Measurements from ENCODE around the gene ELP1. TPM values are rescaled to one million over a fixed set of nuclear protein-coding genes. Genes with fewer than 3 reads are reported as not detected.

ELP1 gene
- total and polyA plus RNA-seq, 2 of the 4 experiments (the other 2 are of a cell fraction), result 20.0 to 43.2 TPM

DNA sequence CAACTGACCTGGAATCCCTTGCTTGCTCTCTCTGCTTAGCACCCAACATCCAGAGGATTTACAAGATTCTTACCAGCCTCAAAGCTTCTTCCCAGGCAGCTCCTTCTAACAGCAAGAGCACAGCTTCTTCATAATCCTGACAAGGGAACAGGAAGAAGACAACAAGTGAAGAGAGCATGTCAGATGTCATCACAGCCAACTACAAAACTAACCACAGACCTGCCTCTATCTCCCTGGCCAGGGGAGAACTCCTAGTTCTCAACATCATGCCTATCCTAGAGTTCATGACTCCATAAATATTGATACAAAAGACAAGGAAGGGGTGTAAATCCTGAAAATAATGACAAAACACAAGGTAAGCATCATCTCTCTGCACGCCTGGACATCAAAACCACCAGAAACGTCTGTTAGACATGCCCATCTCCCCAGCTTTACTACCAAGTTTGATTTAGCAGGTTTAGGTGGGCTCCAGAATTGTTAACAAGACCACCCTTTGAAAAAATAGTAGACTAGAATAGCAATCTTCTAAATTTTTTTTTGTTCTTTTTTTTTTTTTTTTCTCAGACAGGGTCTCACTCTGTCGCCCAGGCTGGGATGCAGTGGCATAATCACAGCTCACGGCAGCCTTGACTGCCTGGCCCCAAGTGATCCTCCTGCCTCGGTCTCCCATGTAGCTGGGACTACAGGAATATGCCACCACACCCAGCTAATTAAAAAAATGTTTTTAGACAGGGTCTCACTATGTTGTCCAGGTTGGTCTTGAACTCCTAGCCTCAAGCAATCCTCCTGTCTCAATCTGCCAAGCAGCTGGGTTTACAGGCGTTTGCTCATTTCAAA lies 51.7 kb downstream of the ELP1 start:
- Histone ChIP-seq H4K8ac (ENCODE audit: low read depth in 2 of 2, low read length in 2 of 2) (no peak overlapping the region), H3K4ac (ENCODE audit: low read depth, low read length) (no peak overlapping the region), H3K36me3 (ENCODE audit: control insufficient read depth, insufficient read depth, low read length) (peaks cover 25% of the 10 kb centered on the region), H3K23ac (ENCODE audit: low read depth, low read length) (no peak overlapping the region), H2BK120ac (ENCODE audit: low read depth, low read length) (no peak overlapping the region), H3K4me2 (ENCODE audit: low read depth, low read length) (no peak overlapping the region), H4K20me1 (ENCODE audit: insufficient read depth, low read length) (no peaks in the 10 kb centered on the region), H3K4me3 (ENCODE audit: insufficient read depth, low read depth, low read length) (no peak overlapping the region), H3K9me3 (ENCODE audit: control insufficient read depth, insufficient read depth, low read length) (no peaks in the 10 kb centered on the region), H3K18ac (ENCODE audit: low read depth, low read length) (no peak overlapping the region), H4K91ac (ENCODE audit: insufficient read depth, low read depth, low read length) (no peak overlapping the region), H3K79me1 (ENCODE audit: low read depth in 1 of 2, low read length in 2 of 2) (no peaks in the 10 kb centered on the region), H2BK15ac (ENCODE audit: low read depth, low read length) (no peak overlapping the region), H2AK5ac (ENCODE audit: low read depth, low read length) (no peak overlapping the region), H4K5ac (ENCODE audit: low read depth, low read length) (no peak overlapping the region), H2BK5ac (ENCODE audit: low read depth, low read length, poor library complexity, severe bottlenecking) (no peak overlapping the region), H2BK20ac (ENCODE audit: low read depth, low read length) (no peak overlapping the region), H2AK9ac (replicated peaks; ENCODE audit: low read depth, low read length, poor library complexity) (no peak overlapping the region), H2AFZ (replicated peaks; ENCODE audit: low read length, poor library complexity) (no peak overlapping the region), H3K27me3 (ENCODE audit: control insufficient read depth, insufficient read depth, low read length) (no peaks in the 10 kb centered on the region), H3K27ac (ENCODE audit: insufficient read depth, low read length) (no peak overlapping the region), H3K4me1 (ENCODE audit: control insufficient read depth, insufficient read depth, low read length) (peaks cover 2% of the 10 kb centered on the region; the same call in 1 of the 2 replicates), H3K14ac (replicated peaks; ENCODE audit: low read depth, low read length) (no peak overlapping the region), H3K9me1 (ENCODE audit: insufficient read depth, low read length) (peaks cover 3% of the 10 kb centered on the region; the same call in 1 of the 2 replicates), H3K9ac (ENCODE audit: low read depth, low read length) (no peak overlapping the region), H3K56ac (ENCODE audit: extremely low read depth, insufficient read depth, low read length) (no peak overlapping the region)
- dilution Hi-C loops (cut with HindIII; ENCODE audit: low sequenced_read_pairs, unreplicated experiment) (no loop called here), in situ Hi-C loops (cut with MboI; ENCODE audit: low sequenced_read_pairs) (no loop called here), intact Hi-C loops (cut with micrococcal nuclease) (no loop called here)
- ChIA-PET CTCF (no interaction called here), POLR2A (ENCODE audit: unreplicated experiment) (interaction anchor here (0.6 kb wide), 1 partner anchor 464 kb away, joined by 3 read pairs; no protein-coding TSS in a partner anchor)
- no peak for ATAC-seq (ENCODE audit: low read depth)
- BruUV-seq (replicated peaks), result no TSS peak
- WGBS, 2 experiments (ENCODE audit: extremely low coverage in 2 of 2, insufficient read length in 1 of 2), result 100% methylated on average over 1 of the region's 6 CpGs; no CpG with 5 or more reads in 1 of the 2 experiments
- DNase-seq, result no peak
- TF ChIP-seq, protein P1, sequence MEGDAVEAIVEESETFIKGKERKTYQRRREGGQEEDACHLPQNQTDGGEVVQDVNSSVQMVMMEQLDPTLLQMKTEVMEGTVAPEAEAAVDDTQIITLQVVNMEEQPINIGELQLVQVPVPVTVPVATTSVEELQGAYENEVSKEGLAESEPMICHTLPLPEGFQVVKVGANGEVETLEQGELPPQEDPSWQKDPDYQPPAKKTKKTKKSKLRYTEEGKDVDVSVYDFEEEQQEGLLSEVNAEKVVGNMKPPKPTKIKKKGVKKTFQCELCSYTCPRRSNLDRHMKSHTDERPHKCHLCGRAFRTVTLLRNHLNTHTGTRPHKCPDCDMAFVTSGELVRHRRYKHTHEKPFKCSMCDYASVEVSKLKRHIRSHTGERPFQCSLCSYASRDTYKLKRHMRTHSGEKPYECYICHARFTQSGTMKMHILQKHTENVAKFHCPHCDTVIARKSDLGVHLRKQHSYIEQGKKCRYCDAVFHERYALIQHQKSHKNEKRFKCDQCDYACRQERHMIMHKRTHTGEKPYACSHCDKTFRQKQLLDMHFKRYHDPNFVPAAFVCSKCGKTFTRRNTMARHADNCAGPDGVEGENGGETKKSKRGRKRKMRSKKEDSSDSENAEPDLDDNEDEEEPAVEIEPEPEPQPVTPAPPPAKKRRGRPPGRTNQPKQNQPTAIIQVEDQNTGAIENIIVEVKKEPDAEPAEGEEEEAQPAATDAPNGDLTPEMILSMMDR (conservative IDR thresholded peaks at IDR 0.05; ENCODE audit: low read depth, low read length), result no peak
- TF ChIP-seq RCOR1 (IDR thresholded peaks at IDR 0.05; ENCODE audit: insufficient replicate concordance, low read length) (no peak), CHD1 (IDR thresholded peaks at IDR 0.05; ENCODE audit: low read depth, low read length) (no peak), BHLHE40 (IDR thresholded peaks at IDR 0.05; ENCODE audit: low read depth, low read length) (no peak), RAD21 (IDR thresholded peaks at IDR 0.05; ENCODE audit: low read length) (no peak), RFX5 (IDR thresholded peaks at IDR 0.05; ENCODE audit: low read depth, low read length) (no peak), FOS (IDR thresholded peaks at IDR 0.05; ENCODE audit: low read depth, low read length) (no peak), CEBPB (IDR thresholded peaks at IDR 0.05; ENCODE audit: low read depth, low read length) (no peak), SMC3 (IDR thresholded peaks at IDR 0.05; ENCODE audit: low read depth, low read length) (no peak), NFE2L2 (IDR thresholded peaks at IDR 0.05; ENCODE audit: low read depth, low read length) (no peak), MAFK (IDR thresholded peaks at IDR 0.05; ENCODE audit: low read depth, low read length) (no peak), POLR2A (IDR thresholded peaks at IDR 0.05; ENCODE audit: low read depth, low read length) (no peak), MXI1 (IDR thresholded peaks at IDR 0.05; ENCODE audit: borderline replicate concordance, low read depth, low read length) (no peak), MAZ (IDR thresholded peaks at IDR 0.05; ENCODE audit: borderline replicate concordance, low read depth, low read length) (no peak)
- TF ChIP-seq, protein P2, sequence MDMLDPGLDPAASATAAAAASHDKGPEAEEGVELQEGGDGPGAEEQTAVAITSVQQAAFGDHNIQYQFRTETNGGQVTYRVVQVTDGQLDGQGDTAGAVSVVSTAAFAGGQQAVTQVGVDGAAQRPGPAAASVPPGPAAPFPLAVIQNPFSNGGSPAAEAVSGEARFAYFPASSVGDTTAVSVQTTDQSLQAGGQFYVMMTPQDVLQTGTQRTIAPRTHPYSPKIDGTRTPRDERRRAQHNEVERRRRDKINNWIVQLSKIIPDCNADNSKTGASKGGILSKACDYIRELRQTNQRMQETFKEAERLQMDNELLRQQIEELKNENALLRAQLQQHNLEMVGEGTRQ (IDR thresholded peaks at IDR 0.05; ENCODE audit: low read depth, low read length), result no peak
